Type B pancreatic cell (in vitro differentiated cells): ENCODE data around the gene SLX4IP. TPM values are rescaled to one million over a fixed set of nuclear protein-coding genes. Genes with fewer than 3 reads are reported as not detected.

Source experiments
- DNase-seq: peaks from one replicate; pipeline ENCODE4 v3.0.0; 2021; ENCODE audit warnings: mixed read lengths; ENCODE audit not compliant: unreplicated experiment; ENCODE audit errors: extremely low spot score
- H3K27ac Mint-ChIP-seq: 2 replicates; pipeline ENCODE4 v1.8.0; 2021; ENCODE audit warnings: mild to moderate bottlenecking, mixed read lengths
- H3K27me3 Mint-ChIP-seq: 2 replicates; pipeline ENCODE4 v1.8.0; 2021; ENCODE audit warnings: mixed read lengths
- H3K36me3 Mint-ChIP-seq: 2 replicates; pipeline ENCODE4 v1.8.0; 2021; ENCODE audit warnings: mixed read lengths
- H3K4me1 Mint-ChIP-seq: one replicate; pipeline ENCODE4 v1.8.0; 2021; ENCODE audit warnings: mixed read lengths; ENCODE audit not compliant: unreplicated experiment
- H3K4me3 Mint-ChIP-seq: 2 replicates; pipeline ENCODE4 v1.8.0; 2021; ENCODE audit warnings: mild to moderate bottlenecking, mixed read lengths
- H3K9me3 Mint-ChIP-seq: 2 replicates; pipeline ENCODE4 v1.8.0; 2021; ENCODE audit warnings: mixed read lengths
- CTCF ChIP-seq: fragments of 200-600 bp; sonication (generic); conservative IDR thresholded peaks from 2 replicates; pipeline ENCODE4 v1.5.0; 2021; ENCODE audit warnings: antibody characterized with exemption, mild to moderate bottlenecking
- total RNA-seq: library from RNA; stranded (reverse); gene quantifications from 2 replicates; pipeline ENCODE4 v1.2.1, GENCODE V29; 2021; ENCODE audit warnings: low replicate concordance

SLX4IP gene
- total RNA-seq, 1 donor from 2014 or later, result 8.5 TPM

GRCh38 chr20:10572853-10573252, 137.7 kb downstream of the SLX4IP start:
- no peaks in the 10 kb centered on the region for H3K27me3 Mint-ChIP-seq
- H3K27ac Mint-ChIP-seq, result peak overlapping the region; percentile 19
- peaks cover 19% of the 10 kb centered on the region for H3K36me3 Mint-ChIP-seq
- peaks cover 20% of the 10 kb centered on the region for H3K4me1 Mint-ChIP-seq
- H3K9me3 Mint-ChIP-seq, result no peaks in the 10 kb centered on the region
- no peak for TF ChIP-seq CTCF
- no peak overlapping the region for H3K4me3 Mint-ChIP-seq
- DNase-seq, result no peak

- Mint-ChIP-seq H3K27me3 (no peaks in the 10 kb centered on the region), H3K4me3 (no peak overlapping the region), H3K4me1 (peaks cover 20% of the 10 kb centered on the region), H3K36me3 (peaks cover 19% of the 10 kb centered on the region), H3K9me3 (no peaks in the 10 kb centered on the region), H3K27ac (peak overlapping the region; percentile 19)
- TF ChIP-seq CTCF, result no peak
- no peak for DNase-seq
Observed at GRCh38 chr20:10573273-10573950, 138.3 kb downstream of the SLX4IP start.

GRCh38 chr20:10573951-10574339, 138.8 kb downstream of the SLX4IP start:
- TF ChIP-seq CTCF, result no peak
- no peak for DNase-seq
- Mint-ChIP-seq H3K27me3 (no peaks in the 10 kb centered on the region), H3K9me3 (no peaks in the 10 kb centered on the region), H3K36me3 (peaks cover 23% of the 10 kb centered on the region), H3K4me3 (no peak overlapping the region), H3K27ac (no peak overlapping the region), H3K4me1 (peaks cover 20% of the 10 kb centered on the region)

GRCh38 chr20:10576411-10577090, 141.4 kb downstream of the SLX4IP start:
- H3K9me3 Mint-ChIP-seq, result no peaks in the 10 kb centered on the region
- H3K36me3 Mint-ChIP-seq, result peaks cover 16% of the 10 kb centered on the region
- H3K27ac Mint-ChIP-seq, result no peak overlapping the region
- H3K27me3 Mint-ChIP-seq, result no peaks in the 10 kb centered on the region
- H3K4me1 Mint-ChIP-seq, result peaks cover 16% of the 10 kb centered on the region
- H3K4me3 Mint-ChIP-seq, result no peak overlapping the region
- no peak for DNase-seq
- no peak for TF ChIP-seq CTCF

- Mint-ChIP-seq H3K4me1 (peaks cover 11% of the 10 kb centered on the region), H3K27ac (no peak overlapping the region), H3K4me3 (no peak overlapping the region), H3K36me3 (peaks cover 11% of the 10 kb centered on the region), H3K27me3 (no peaks in the 10 kb centered on the region), H3K9me3 (no peaks in the 10 kb centered on the region)
- TF ChIP-seq CTCF, result no peak
- no peak for DNase-seq
Observed at GRCh38 chr20:10577648-10578047, 142.5 kb downstream of the SLX4IP start.
